Measurements from ENCODE around the gene COG6.

COG6 gene

GRCh38 chr13:39740761-39741160, 85.3 kb downstream of the COG6 start:
- Histone ChIP-seq H3K9me3 (ENCODE audit: insufficient read depth, low read depth, low read length) (0 out of 2 replicates have a peak, but pooled peaks cover 5% of the 10 kb centered on the region), H3K4me3 (ENCODE audit: low read length) (no peak overlapping the region), H3K4me1 (ENCODE audit: insufficient read depth, low read length) (no peaks in the 10 kb centered on the region), H3K27me3 (ENCODE audit: insufficient read depth, low read length) (no peaks in the 10 kb centered on the region), H3K27ac (ENCODE audit: low read length) (no peak overlapping the region), H3K36me3 (ENCODE audit: insufficient read depth, low read depth, low read length) (no peaks in the 10 kb centered on the region), H3K9ac (ENCODE audit: low read depth, low read length) (no peak overlapping the region)

GRCh38 chr13:39748961-39749360, 93.5 kb downstream of the COG6 start:
- H3K9me3 ChIP-seq (ENCODE audit: insufficient read depth, low read depth, low read length) = no peaks in the 10 kb centered on the region
- H3K36me3 ChIP-seq (ENCODE audit: insufficient read depth, low read depth, low read length) = no peaks in the 10 kb centered on the region
- no peak overlapping the region for H3K27ac ChIP-seq (ENCODE audit: low read length)
- no peaks in the 10 kb centered on the region for H3K27me3 ChIP-seq (ENCODE audit: insufficient read depth, low read length)
- H3K9ac ChIP-seq (ENCODE audit: low read depth, low read length) = no peak overlapping the region
- H3K4me1 ChIP-seq (ENCODE audit: insufficient read depth, low read length) = no peaks in the 10 kb centered on the region
- no peak overlapping the region for H3K4me3 ChIP-seq (ENCODE audit: low read length)

DNA sequence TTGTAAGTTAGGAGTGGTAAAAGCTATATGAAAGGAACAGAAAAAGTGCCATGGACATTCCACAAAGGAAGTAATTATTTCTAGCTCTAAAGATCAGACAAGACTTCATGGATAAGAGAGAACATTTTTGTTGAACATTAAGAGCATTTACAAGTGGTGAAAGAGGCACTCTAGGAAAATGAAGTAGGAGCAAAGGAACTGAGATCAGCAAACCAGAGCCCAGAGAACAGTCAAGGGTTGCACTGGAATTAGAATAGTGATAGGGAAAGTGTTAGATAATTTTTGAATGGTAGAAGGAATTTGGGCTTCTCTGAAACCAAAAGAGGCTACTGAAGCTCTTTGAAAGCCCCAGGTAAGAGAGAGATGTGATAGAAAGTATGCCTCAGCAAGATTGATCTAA, 94.1 kb downstream of the COG6 start:
- Histone ChIP-seq H3K27ac (ENCODE audit: low read length) (no peak overlapping the region), H3K4me3 (ENCODE audit: low read length) (no peak overlapping the region), H3K9ac (ENCODE audit: low read depth, low read length) (no peak overlapping the region), H3K9me3 (ENCODE audit: insufficient read depth, low read depth, low read length) (no peaks in the 10 kb centered on the region), H3K4me1 (ENCODE audit: insufficient read depth, low read length) (no peaks in the 10 kb centered on the region), H3K27me3 (ENCODE audit: insufficient read depth, low read length) (no peaks in the 10 kb centered on the region), H3K36me3 (ENCODE audit: insufficient read depth, low read depth, low read length) (no peaks in the 10 kb centered on the region)

DNA sequence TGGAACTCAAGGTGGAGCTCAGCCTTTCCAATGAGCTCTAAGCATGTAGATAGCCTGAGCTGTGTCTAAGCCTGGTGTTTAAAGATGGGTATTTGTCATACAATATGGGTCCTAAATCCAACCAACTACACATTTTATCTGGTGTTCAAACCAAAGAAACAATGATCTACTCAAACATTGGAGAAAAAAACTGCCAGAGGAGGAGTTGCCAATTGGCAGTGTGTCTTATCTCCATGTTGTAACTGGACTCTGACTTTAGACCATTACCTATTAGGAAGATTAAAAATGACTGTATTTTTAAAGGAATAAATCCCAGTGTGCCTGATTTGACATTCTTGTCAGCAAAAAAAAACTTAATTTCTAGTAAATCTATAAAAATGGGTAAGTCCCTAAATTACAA, 96.3 kb downstream of the COG6 start:
- Histone ChIP-seq H3K4me3 (ENCODE audit: low read length) (no peak overlapping the region), H3K27ac (ENCODE audit: low read length) (no peak overlapping the region), H3K36me3 (ENCODE audit: insufficient read depth, low read depth, low read length) (no peaks in the 10 kb centered on the region), H3K9me3 (ENCODE audit: insufficient read depth, low read depth, low read length) (no peaks in the 10 kb centered on the region), H3K27me3 (ENCODE audit: insufficient read depth, low read length) (no peaks in the 10 kb centered on the region), H3K4me1 (ENCODE audit: insufficient read depth, low read length) (no peaks in the 10 kb centered on the region), H3K9ac (ENCODE audit: low read depth, low read length) (no peak overlapping the region)

DNA sequence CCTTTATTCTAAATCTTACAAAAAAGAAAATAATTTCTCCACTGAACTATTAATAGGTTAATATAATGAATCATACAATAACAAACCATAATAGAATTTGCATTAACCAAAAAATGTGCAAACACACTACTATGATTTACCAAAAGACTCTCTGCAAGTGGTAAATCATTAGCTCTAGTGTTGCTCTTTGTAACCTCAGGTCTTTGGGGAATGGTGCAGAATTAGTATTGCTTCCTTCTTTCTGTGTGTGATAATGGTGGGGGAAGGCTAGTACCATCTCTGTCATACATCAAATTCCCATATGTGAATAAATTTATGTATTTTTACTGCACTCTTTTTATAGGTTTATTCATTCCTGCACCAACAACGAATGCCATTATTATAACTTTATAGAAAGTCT, 105.1 kb downstream of the COG6 start:
- H3K36me3 ChIP-seq (ENCODE audit: insufficient read depth, low read depth, low read length) = no peaks in the 10 kb centered on the region

DNA sequence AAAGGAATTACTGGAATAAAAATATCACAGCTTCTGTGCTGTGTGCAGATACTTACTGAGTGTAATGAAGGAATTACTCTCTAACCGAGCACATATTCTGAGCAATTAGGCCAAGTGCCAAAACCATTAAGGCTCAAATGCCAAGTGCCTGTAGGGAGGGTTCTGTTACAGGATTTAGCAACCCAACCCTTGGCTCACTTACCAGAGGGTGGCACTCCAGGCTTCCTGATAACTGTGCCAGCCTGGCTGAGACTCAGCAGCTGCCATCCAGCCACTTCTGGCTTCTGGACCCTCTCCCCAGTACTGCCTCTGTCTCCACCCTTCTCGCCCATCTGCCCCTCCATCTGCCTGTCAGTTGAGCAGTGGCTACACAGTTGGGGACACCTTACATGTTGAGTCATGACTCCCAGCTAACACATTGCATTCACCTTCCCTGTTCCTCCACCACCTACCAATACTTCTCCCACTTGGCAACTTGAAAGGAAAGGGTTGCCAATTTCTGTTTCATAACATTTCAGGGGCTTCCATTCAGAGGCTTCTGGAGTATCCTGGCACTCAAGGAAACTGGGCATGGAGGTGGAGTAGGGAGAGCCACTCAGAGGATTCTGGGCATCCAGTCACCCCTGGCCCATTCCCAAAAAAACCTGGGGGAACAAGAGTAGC, 110.5 kb downstream of the COG6 start:
- Histone ChIP-seq H3K9me3 (ENCODE audit: insufficient read depth, low read depth, low read length) (peaks cover 4% of the 10 kb centered on the region; the same call in 1 of the 2 replicates), H3K9ac (ENCODE audit: low read depth, low read length) (no peak overlapping the region), H3K27ac (ENCODE audit: low read length) (no peak overlapping the region), H3K4me3 (ENCODE audit: low read length) (no peak overlapping the region), H3K27me3 (ENCODE audit: insufficient read depth, low read length) (no peaks in the 10 kb centered on the region), H3K36me3 (ENCODE audit: insufficient read depth, low read depth, low read length) (no peaks in the 10 kb centered on the region), H3K4me1 (ENCODE audit: insufficient read depth, low read length) (no peaks in the 10 kb centered on the region)

More for the DNA sequence above, 105.1 kb downstream of the COG6 start:
- Histone ChIP-seq H3K27me3 (ENCODE audit: insufficient read depth, low read length) (no peaks in the 10 kb centered on the region), H3K27ac (ENCODE audit: low read length) (no peak overlapping the region), H3K4me1 (ENCODE audit: insufficient read depth, low read length) (no peaks in the 10 kb centered on the region), H3K9me3 (ENCODE audit: insufficient read depth, low read depth, low read length) (no peaks in the 10 kb centered on the region), H3K4me3 (ENCODE audit: low read length) (no peak overlapping the region), H3K9ac (ENCODE audit: low read depth, low read length) (no peak overlapping the region)

DNA sequence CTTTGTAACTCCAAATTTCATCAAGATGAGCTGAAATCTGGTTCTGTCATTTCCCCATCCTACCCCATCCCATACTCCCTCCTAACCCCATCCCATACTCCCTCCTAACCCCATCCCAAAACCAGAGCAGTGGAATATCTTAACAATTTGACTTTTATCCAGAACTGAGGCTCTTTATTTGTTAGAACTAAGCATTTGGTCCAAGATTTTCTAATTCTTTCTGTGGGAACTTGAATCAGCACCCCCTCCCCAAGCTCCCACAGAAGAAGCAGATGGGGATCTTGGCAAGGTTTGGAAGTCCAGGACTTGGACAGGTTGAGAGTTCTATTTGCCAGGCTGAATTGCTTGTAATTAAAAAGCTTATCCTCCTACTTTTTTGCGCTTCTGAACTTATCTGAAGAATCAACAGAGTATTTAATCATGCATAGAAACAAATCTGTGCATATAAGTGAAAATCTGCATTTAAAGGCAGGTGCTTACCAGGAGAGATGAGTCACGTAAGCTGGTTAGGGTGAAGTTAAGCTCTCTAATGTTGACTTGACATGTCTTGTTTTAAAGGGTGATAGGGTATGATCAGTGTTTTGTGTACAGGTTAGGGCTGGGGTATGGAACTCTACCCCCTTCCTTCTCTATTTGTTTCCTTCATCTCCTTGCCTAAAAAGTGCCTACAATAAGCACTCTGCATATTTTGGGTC, 111.1 kb downstream of the COG6 start:
- H3K9ac ChIP-seq (ENCODE audit: low read depth, low read length) = no peak overlapping the region
- no peaks in the 10 kb centered on the region for H3K27me3 ChIP-seq (ENCODE audit: insufficient read depth, low read length)
- no peak overlapping the region for H3K4me3 ChIP-seq (ENCODE audit: low read length)
- no peaks in the 10 kb centered on the region for H3K4me1 ChIP-seq (ENCODE audit: insufficient read depth, low read length)
- H3K9me3 ChIP-seq (ENCODE audit: insufficient read depth, low read depth, low read length) = peaks cover 4% of the 10 kb centered on the region; the same call in 1 of the 2 replicates
- no peaks in the 10 kb centered on the region for H3K36me3 ChIP-seq (ENCODE audit: insufficient read depth, low read depth, low read length)
- no peak overlapping the region for H3K27ac ChIP-seq (ENCODE audit: low read length)

- no peak overlapping the region for H3K27ac ChIP-seq (ENCODE audit: low read length)
- no peak overlapping the region for H3K9ac ChIP-seq (ENCODE audit: low read depth, low read length)
- no peaks in the 10 kb centered on the region for H3K4me1 ChIP-seq (ENCODE audit: insufficient read depth, low read length)
- peaks cover 4% of the 10 kb centered on the region; the same call in 1 of the 2 replicates for H3K9me3 ChIP-seq (ENCODE audit: insufficient read depth, low read depth, low read length)
- H3K4me3 ChIP-seq (ENCODE audit: low read length) = no peak overlapping the region
- no peaks in the 10 kb centered on the region for H3K36me3 ChIP-seq (ENCODE audit: insufficient read depth, low read depth, low read length)
- H3K27me3 ChIP-seq (ENCODE audit: insufficient read depth, low read length) = no peaks in the 10 kb centered on the region
Measured at GRCh38 chr13:39767791-39768517, 112.5 kb downstream of the COG6 start.

- H3K9ac ChIP-seq (ENCODE audit: low read depth, low read length) = no peak overlapping the region
- H3K36me3 ChIP-seq (ENCODE audit: insufficient read depth, low read depth, low read length) = no peaks in the 10 kb centered on the region
- H3K27me3 ChIP-seq (ENCODE audit: insufficient read depth, low read length) = no peaks in the 10 kb centered on the region
- H3K4me3 ChIP-seq (ENCODE audit: low read length) = no peak overlapping the region
- H3K4me1 ChIP-seq (ENCODE audit: insufficient read depth, low read length) = no peaks in the 10 kb centered on the region
- no peak overlapping the region for H3K27ac ChIP-seq (ENCODE audit: low read length)
- peaks cover 4% of the 10 kb centered on the region; the same call in 1 of the 2 replicates for H3K9me3 ChIP-seq (ENCODE audit: insufficient read depth, low read depth, low read length)
Measured at GRCh38 chr13:39768962-39769361, 113.5 kb downstream of the COG6 start.

DNA sequence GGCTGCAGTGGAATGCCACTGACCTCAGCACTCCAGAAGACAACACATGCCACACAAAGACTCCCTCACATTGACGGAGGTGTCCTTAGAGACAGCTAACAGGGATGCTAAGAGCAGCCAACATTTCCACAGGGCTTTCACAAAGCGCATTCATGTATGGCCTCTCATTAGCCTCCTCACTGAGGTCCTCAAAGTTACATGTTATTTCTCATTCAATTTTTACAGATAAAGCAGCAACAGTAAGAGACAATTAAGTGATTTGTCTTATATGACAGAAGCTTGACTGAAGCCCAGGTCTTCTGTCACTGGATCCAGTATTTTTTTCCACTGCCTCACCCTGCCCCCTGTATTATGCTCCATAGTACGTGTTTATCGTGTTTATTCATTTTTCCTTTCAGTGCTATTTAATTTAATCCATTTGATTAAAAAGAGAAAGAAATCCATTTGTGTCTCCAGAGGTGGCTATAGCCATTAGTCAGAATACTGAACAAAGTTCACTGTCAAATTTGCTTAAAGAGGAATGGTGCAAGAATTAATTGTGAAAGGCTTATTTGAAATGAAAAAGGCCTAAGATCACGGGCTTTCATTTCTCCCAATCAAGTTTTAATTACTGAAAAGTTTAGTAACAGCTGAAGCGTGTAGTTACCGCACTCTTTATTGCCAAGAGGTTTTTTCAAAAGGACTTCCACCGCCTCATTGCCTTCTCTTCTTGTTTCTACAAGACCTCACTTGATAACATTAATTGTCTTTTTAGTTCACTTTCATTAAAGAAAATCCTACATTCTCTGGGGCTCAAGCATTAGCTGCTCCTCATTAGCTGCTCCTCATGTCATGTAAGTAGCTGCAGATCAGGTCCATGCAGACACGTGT, 115.0 kb downstream of the COG6 start:
- Histone ChIP-seq H3K27me3 (ENCODE audit: insufficient read depth, low read length) (no peaks in the 10 kb centered on the region), H3K27ac (ENCODE audit: low read length) (no peak overlapping the region), H3K36me3 (ENCODE audit: insufficient read depth, low read depth, low read length) (no peaks in the 10 kb centered on the region), H3K4me1 (ENCODE audit: insufficient read depth, low read length) (no peaks in the 10 kb centered on the region), H3K9ac (ENCODE audit: low read depth, low read length) (no peak overlapping the region), H3K9me3 (ENCODE audit: insufficient read depth, low read depth, low read length) (peaks cover 4% of the 10 kb centered on the region; the same call in 1 of the 2 replicates), H3K4me3 (ENCODE audit: low read length) (no peak overlapping the region)

- Histone ChIP-seq H3K4me3 (ENCODE audit: low read length) (no peak overlapping the region), H3K27ac (ENCODE audit: low read length) (no peak overlapping the region)
Measured at GRCh38 chr13:39773833-39774232, 118.4 kb downstream of the COG6 start.

More at GRCh38 chr13:39773833-39774232, 118.4 kb downstream of the COG6 start:
- no peak overlapping the region for H3K9ac ChIP-seq (ENCODE audit: low read depth, low read length)
- H3K27me3 ChIP-seq (ENCODE audit: insufficient read depth, low read length) = no peaks in the 10 kb centered on the region
- H3K9me3 ChIP-seq (ENCODE audit: insufficient read depth, low read depth, low read length) = peaks cover 4% of the 10 kb centered on the region; the same call in 1 of the 2 replicates
- H3K4me1 ChIP-seq (ENCODE audit: insufficient read depth, low read length) = peaks cover 2% of the 10 kb centered on the region; the same call in 1 of the 2 replicates
- H3K36me3 ChIP-seq (ENCODE audit: insufficient read depth, low read depth, low read length) = no peaks in the 10 kb centered on the region

Measured in iPS-20b (cell line).